GM12878 (cell line): Measurements from ENCODE around the gene MYADM. TPM values are rescaled to one million over a fixed set of nuclear protein-coding genes. Genes with fewer than 3 reads are reported as not detected.

Experiments used
- ATAC-seq: fragments of 200-7000 bp; cut with Tn5 transposase; 3 replicates; pipeline ENCODE4 v1.9.1; 2020; ENCODE audit warnings: mild to moderate bottlenecking, moderate library complexity
- BruUV-seq: library from RNA; stranded (reverse); fragments of 400-500 nt; replicated peaks from 2 replicates; lab custom pipeline; 2021; lab: Mats Ljungman, UMichigan
- CTCF ChIA-PET: fragments of 300-600 bp; sonication (Branson Sonifier 250); formaldehyde crosslinking; extraction: SDS; loops from one replicate; lab custom pipeline; 2021; ENCODE audit warnings: inconsistent platforms; lab: Yijun Ruan, JAX
- POLR2A ChIA-PET: fragments of 350-600 bp; formaldehyde crosslinking; extraction: SDS; loops from one replicate; lab custom pipeline; 2021; ENCODE audit warnings: inconsistent platforms; lab: Charles Lee
- RAD21 ChIA-PET: fragments of 300-600 bp; sonication (Branson Sonifier 250); formaldehyde crosslinking; loops from one replicate; lab custom pipeline; 2023; ENCODE audit warnings: antibody characterized with exemption; ENCODE audit not compliant: unreplicated experiment; lab: Charles Lee
- SMC1A ChIA-PET: fragments of 300-600 bp; sonication (Branson Sonifier 250); formaldehyde crosslinking; loops from one replicate; lab custom pipeline; 2023; ENCODE audit not compliant: unreplicated experiment, uncharacterized antibody; lab: Charles Lee
- DNase-seq: peaks from one replicate; pipeline ENCODE4 v3.0.0-alpha.2; 2011; ENCODE audit warnings: low read depth, low spot score
- FAIRE-seq: peaks from 3 replicates; lab custom pipeline; 2011; peaks lifted over from hg19 to GRCh38; lab: Jason Lieb, UNC
- H2AFZ ChIP-seq: 2 replicates; pipeline ENCODE4 v1.6.0; 2011; ENCODE audit warnings: low read depth, low read length, control low read depth; ENCODE audit not compliant: control insufficient read depth
- H3K27ac ChIP-seq: 2 replicates; pipeline ENCODE4 v1.5.1; 2011; ENCODE audit warnings: control low read depth; ENCODE audit not compliant: control insufficient read depth, insufficient read depth
- H3K27me3 ChIP-seq, 2 experiments: replicated peaks in 1 of 2; 2 replicates each; pipeline versions ENCODE4 v1.6.0 to v1.6.1; 2011; ENCODE audit warnings: low read length in 1 of 2; ENCODE audit not compliant: control insufficient read depth in 2 of 2, insufficient read depth in 2 of 2
- H3K36me3 ChIP-seq, 2 experiments: 2 replicates each; pipeline ENCODE4 v1.5.1; 2011; ENCODE audit warnings: low read length in 1 of 2; ENCODE audit not compliant: control insufficient read depth in 2 of 2, insufficient read depth in 2 of 2
- H3K4me1 ChIP-seq: 2 replicates; pipeline ENCODE4 v1.6.1; 2011; ENCODE audit warnings: mild to moderate bottlenecking, low read length, moderate library complexity, mixed read lengths; ENCODE audit not compliant: control insufficient read depth, insufficient read depth
- H3K4me2 ChIP-seq: 2 replicates; pipeline ENCODE4 v1.6.0; 2011; ENCODE audit warnings: control low read depth; ENCODE audit not compliant: control insufficient read depth, insufficient read depth
- H3K4me3 ChIP-seq: fragments of 200-600 bp; sonication (generic); 2 replicates; pipeline ENCODE4 v1.5.1; 2016
- H3K79me2 ChIP-seq: 2 replicates; pipeline ENCODE4 v1.6.0; 2011; ENCODE audit warnings: low read length; ENCODE audit not compliant: control insufficient read depth, insufficient read depth
- H3K9ac ChIP-seq: 2 replicates; pipeline ENCODE4 v1.8.0; 2011; ENCODE audit warnings: low read length, control low read depth, mixed read lengths; ENCODE audit not compliant: control insufficient read depth, insufficient read depth
- H3K9me3 ChIP-seq: replicated peaks from 3 replicates; pipeline ENCODE4 v1.5.1; 2011; ENCODE audit warnings: mild to moderate bottlenecking, low read length; ENCODE audit not compliant: control insufficient read depth, insufficient read depth
- H4K20me1 ChIP-seq: 2 replicates; pipeline ENCODE4 v1.6.0; 2011; ENCODE audit not compliant: control insufficient read depth, insufficient read depth
- CREB1 ChIP-seq: IDR thresholded peaks from 2 replicates; pipeline ENCODE4 v1.6.1; 2012; ENCODE audit warnings: low read depth, mild to moderate bottlenecking, inconsistent platforms
- EGR1 ChIP-seq, 2 experiments: IDR thresholded peaks; 1 replicate in 1 of 2; 2 replicates in 1 of 2; pipeline ENCODE4 v1.6.1; 2011 to 2012; ENCODE audit warnings: low read depth in 2 of 2, low read length in 2 of 2, borderline replicate concordance in 1 of 2, mild to moderate bottlenecking in 1 of 2, moderate library complexity in 1 of 2
- HDGF ChIP-seq: fragments of 450-650 bp; IDR thresholded peaks from 2 replicates; pipeline ENCODE4 v1.6.1; 2016; ENCODE audit warnings: antibody characterized with exemption
- KDM1A ChIP-seq: fragments of 200-600 bp; sonication (generic); IDR thresholded peaks from 2 replicates; pipeline ENCODE4 v1.6.1; 2016; ENCODE audit warnings: borderline replicate concordance
- NRF1 ChIP-seq: conservative IDR thresholded peaks from 2 replicates; pipeline ENCODE4 v1.6.1; 2011; ENCODE audit warnings: mild to moderate bottlenecking, low read depth, low read length, improper control_type of control experiment
- POLR2AphosphoS2 ChIP-seq: IDR thresholded peaks from 2 replicates; pipeline ENCODE4 v1.6.1; 2011; ENCODE audit warnings: low read depth, mild to moderate bottlenecking, low read length, improper control_type of control experiment, moderate library complexity
- RELA ChIP-seq: fragments of 450-650 bp; IDR thresholded peaks from 2 replicates; pipeline ENCODE4 v1.8.0; 2014; ENCODE audit warnings: borderline replicate concordance; ENCODE audit not compliant: partially characterized antibody
- RELB ChIP-seq: fragments of 450-650 bp; IDR thresholded peaks from 2 replicates; pipeline ENCODE4 v1.6.1; 2017; ENCODE audit warnings: low read depth, mild to moderate bottlenecking, moderate library complexity
- SREBF2 ChIP-seq: IDR thresholded peaks from 2 replicates; pipeline ENCODE4 v1.6.1; 2012; ENCODE audit warnings: mild to moderate bottlenecking, low read length
- SRF ChIP-seq, 2 experiments: IDR thresholded peaks; 2 replicates each; pipeline ENCODE4 v1.6.1; 2011; ENCODE audit warnings: low read depth in 2 of 2, low read length in 2 of 2, mild to moderate bottlenecking in 1 of 2, moderate library complexity in 1 of 2
- ZZZ3 ChIP-seq: IDR thresholded peaks from 2 replicates; pipeline ENCODE4 v1.6.1; 2011; ENCODE audit warnings: low read depth; ENCODE audit not compliant: control insufficient read depth, insufficient read length
- WGBS: methylation state at CpG from one replicate; pipeline ENCODE4 v1.1.6; 2016; ENCODE audit warnings: low lambda C conversion rate; ENCODE audit not compliant: insufficient replicate concordance, insufficient coverage; ENCODE audit errors: missing lambda C conversion rate; 5-methylcytosine and 5-hydroxymethylcytosine counted together
- in situ Hi-C: fragments of 300-500 bp; cut with MboI; formaldehyde crosslinking; loops from 9 replicates; pipeline ENCODE4 v1.14.3; 2018; ENCODE audit warnings: mixed read lengths
- intact Hi-C: fragments of 100-400 bp; cut with micrococcal nuclease; formaldehyde crosslinking; loops from one replicate; pipeline ENCODE4 v1.14.2; 2022; ENCODE audit not compliant: unreplicated experiment
- polyA plus RNA-seq, 11 experiments: library from polyadenylated mRNA; depleted of rRNA in 4 of 11; unstranded in 6 of 11; stranded (reverse) in 5 of 11; fragments of >200 nt; fragmentation: Nextera tagmentation in 4 of 11; fragmentation: Illumina TruSeq in 1 of 11; extraction: Ambion mirVana in 4 of 11; extraction: Trizol in 1 of 11; gene quantifications; 1 replicate in 1 of 11; 2 replicates in 10 of 11; pipeline versions ENCODE4 v1.2.1 to v1.2.3, GENCODE V29; 2011 to 2016; ENCODE audit warnings: inconsistent platforms in 2 of 11, missing spikeins in 2 of 11, low read depth in 1 of 11
- total RNA-seq, 4 experiments: library from RNA; depleted of rRNA in 3 of 4; stranded (reverse); fragments of >200 nt in 3 of 4; fragmentation: Illumina TruSeq in 1 of 4; extraction: Trizol in 1 of 4; gene quantifications; 2 replicates each; pipeline versions ENCODE4 v1.2.1 to v1.2.3, GENCODE V29; 2013 to 2021
- TF ChIP-seq, protein P1 (sequence below): fragments of 450-650 bp; IDR thresholded peaks from 2 replicates; pipeline ENCODE4 v1.6.1; 2016; ENCODE audit warnings: mild to moderate bottlenecking, moderate library complexity, borderline replicate concordance

Gene MYADM
- total and polyA plus RNA-seq, 10 of the 15 experiments (the other 5 are each of a cell fraction or from before 2014, with no cell fraction given): 0.04 to 0.46 (median 0.10) TPM

GRCh38 chr19:53824134-53824611 is 43.5 kb upstream of the MYADM start, which contains the start of gene NLRP12:
Gene NLRP12, minus strand, starts transcription at chr19:53824314. Its CDS starts 140 bp downstream, at chr19:53824174.
- H3K27ac ChIP-seq: no peak within 1 kb of the TSS
- DNase-seq (no peak), FAIRE-seq (no peak), ATAC-seq (no peak)
- H3K4me3 ChIP-seq: no peak within 1 kb of the TSS
- TF ChIP-seq HDGF: no peak
- TF ChIP-seq, protein P1, sequence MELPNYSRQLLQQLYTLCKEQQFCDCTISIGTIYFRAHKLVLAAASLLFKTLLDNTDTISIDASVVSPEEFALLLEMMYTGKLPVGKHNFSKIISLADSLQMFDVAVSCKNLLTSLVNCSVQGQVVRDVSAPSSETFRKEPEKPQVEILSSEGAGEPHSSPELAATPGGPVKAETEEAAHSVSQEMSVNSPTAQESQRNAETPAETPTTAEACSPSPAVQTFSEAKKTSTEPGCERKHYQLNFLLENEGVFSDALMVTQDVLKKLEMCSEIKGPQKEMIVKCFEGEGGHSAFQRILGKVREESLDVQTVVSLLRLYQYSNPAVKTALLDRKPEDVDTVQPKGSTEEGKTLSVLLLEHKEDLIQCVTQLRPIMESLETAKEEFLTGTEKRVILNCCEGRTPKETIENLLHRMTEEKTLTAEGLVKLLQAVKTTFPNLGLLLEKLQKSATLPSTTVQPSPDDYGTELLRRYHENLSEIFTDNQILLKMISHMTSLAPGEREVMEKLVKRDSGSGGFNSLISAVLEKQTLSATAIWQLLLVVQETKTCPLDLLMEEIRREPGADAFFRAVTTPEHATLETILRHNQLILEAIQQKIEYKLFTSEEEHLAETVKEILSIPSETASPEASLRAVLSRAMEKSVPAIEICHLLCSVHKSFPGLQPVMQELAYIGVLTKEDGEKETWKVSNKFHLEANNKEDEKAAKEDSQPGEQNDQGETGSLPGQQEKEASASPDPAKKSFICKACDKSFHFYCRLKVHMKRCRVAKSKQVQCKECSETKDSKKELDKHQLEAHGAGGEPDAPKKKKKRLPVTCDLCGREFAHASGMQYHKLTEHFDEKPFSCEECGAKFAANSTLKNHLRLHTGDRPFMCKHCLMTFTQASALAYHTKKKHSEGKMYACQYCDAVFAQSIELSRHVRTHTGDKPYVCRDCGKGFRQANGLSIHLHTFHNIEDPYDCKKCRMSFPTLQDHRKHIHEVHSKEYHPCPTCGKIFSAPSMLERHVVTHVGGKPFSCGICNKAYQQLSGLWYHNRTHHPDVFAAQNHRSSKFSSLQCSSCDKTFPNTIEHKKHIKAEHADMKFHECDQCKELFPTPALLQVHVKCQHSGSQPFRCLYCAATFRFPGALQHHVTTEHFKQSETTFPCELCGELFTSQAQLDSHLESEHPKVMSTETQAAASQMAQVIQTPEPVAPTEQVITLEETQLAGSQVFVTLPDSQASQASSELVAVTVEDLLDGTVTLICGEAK: no peak
- no peak for TF ChIP-seq RELA
- no peak for TF ChIP-seq EGR1 (IDR thresholded peaks at IDR 0.05; ENCODE audit: borderline replicate concordance in 1 of 2, low read depth in 2 of 2, low read length in 2 of 2)
- no peak for TF ChIP-seq KDM1A
- no peak for TF ChIP-seq ZZZ3
- TF ChIP-seq CREB1: no peak
- no peak for TF ChIP-seq SREBF2
- no peak for TF ChIP-seq SRF (IDR thresholded peaks at IDR 0.05; ENCODE audit: low read depth in 2 of 2, low read length in 2 of 2)
- TF ChIP-seq NRF1: no peak
- no peak for TF ChIP-seq POLR2AphosphoS2
- TF ChIP-seq RELB: no peak
- H4K20me1 ChIP-seq: no peaks in the 10 kb centered on the region
- H3K9me3 ChIP-seq: no peaks in the 10 kb centered on the region
- ChIA-PET RAD21 (no interaction called here), CTCF (no interaction called here), SMC1A (no interaction called here), POLR2A (no interaction called here)
- no peaks in the 10 kb centered on the region for H3K79me2 ChIP-seq
- 11% methylated on average over 14 of the region's 14 CpGs for WGBS
- no peaks in the 10 kb centered on the region for H3K36me3 ChIP-seq
- no peak within 1 kb of the TSS for H3K9ac ChIP-seq
- no peaks in the 10 kb centered on the region for H3K27me3 ChIP-seq
- no TSS peak for BruUV-seq
- H2AFZ ChIP-seq: no peak within 1 kb of the TSS
- intact Hi-C loops (no loop called here), in situ Hi-C loops (no loop called here)
- no peak within 1 kb of the TSS for H3K4me2 ChIP-seq
- H3K4me1 ChIP-seq: no peaks in the 10 kb centered on the region
